ENCODE results near the gene TEX2. TPM values are rescaled to one million over a fixed set of nuclear protein-coding genes. Genes with fewer than 3 reads are reported as not detected.

Gene TEX2
- total and polyA plus RNA-seq, 2 experiments from 2014 or later = 7.5 to 17.7 TPM

DNA sequence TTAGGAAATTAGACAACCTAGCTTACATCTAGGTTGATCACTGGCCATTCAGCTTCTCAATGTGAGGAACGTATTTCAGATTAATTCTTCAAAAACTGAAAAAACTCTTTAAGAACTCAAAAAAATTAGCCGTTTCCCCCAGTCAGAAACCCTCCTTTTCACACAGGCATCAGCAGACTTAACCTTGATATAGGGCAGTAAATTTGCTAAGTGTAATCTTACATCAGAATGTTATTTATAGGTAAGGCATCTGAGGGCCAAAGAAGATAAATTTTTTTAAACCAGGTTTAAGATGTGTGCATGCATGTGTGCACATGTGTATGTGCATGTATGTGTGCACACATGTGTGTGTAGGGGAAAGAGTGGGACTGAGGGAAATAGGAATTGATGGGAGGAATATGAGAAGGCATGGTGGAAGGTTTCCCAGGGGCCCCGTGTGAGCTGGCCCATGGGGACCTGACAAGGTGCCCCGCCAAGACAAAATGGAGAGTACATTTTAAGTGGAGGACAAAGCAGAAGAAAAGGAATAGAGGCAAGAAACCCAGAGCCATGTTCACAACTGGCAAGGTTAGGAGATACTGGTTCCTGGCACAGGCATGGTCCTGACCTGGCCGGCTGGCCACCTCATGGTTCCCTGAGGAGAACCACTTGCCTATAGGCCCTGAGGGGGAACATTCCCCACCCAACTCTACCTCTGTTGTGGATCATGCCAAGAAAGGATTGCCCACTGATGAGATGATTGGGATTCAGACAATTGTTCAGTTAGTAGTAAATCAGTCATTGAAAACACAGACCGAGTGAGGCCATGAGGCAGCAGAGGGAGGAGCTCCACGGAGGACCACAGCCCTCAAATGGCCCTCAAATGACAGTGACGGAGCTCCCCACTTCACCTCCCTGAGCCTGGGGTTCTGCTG lies 33.0 kb downstream of the TEX2 start:
- ATAC-seq = no peak
- H3K36me3 Mint-ChIP-seq (ENCODE audit: low read depth) = no peaks in the 10 kb centered on the region

More for the DNA sequence above, 33.0 kb downstream of the TEX2 start:
- H3K36me3 ChIP-seq (ENCODE audit: insufficient read depth) = no peaks in the 10 kb centered on the region
- H3K27me3 Mint-ChIP-seq (ENCODE audit: insufficient read depth, low read depth, poor library complexity) = no peaks in the 10 kb centered on the region
- DNase-seq (ENCODE audit: low spot score) = no peak
- peaks cover 14% of the 10 kb centered on the region; the same call in 2 of the 3 replicates for H3K4me1 Mint-ChIP-seq
- H4K20me1 ChIP-seq (replicated peaks; ENCODE audit: insufficient read depth) = peaks cover 4% of the 10 kb centered on the region; the same call in 1 of the 2 replicates
- H3K4me3 Mint-ChIP-seq = no peak overlapping the region
- H3K27ac Mint-ChIP-seq = no peak overlapping the region
- H3K27me3 ChIP-seq (ENCODE audit: insufficient read depth) = no peaks in the 10 kb centered on the region
- no peaks in the 10 kb centered on the region for H3F3A ChIP-seq (replicated peaks; ENCODE audit: low read depth)
- H3K4me1 ChIP-seq (ENCODE audit: insufficient read depth) = no peaks in the 10 kb centered on the region
- no peaks in the 10 kb centered on the region for H3K9me2 ChIP-seq (ENCODE audit: insufficient read depth)
- H3K4me3 ChIP-seq = no peak overlapping the region
- H3K27ac ChIP-seq (ENCODE audit: low read depth) = no peak overlapping the region
- no peak overlapping the region for H2AFZ ChIP-seq
- H3K9me3 Mint-ChIP-seq = no peaks in the 10 kb centered on the region
- H3K4me2 ChIP-seq = no peak overlapping the region
- H3K79me2 ChIP-seq (replicated peaks; ENCODE audit: insufficient read depth) = peaks cover 31% of the 10 kb centered on the region
- TF ChIP-seq, protein P1, sequence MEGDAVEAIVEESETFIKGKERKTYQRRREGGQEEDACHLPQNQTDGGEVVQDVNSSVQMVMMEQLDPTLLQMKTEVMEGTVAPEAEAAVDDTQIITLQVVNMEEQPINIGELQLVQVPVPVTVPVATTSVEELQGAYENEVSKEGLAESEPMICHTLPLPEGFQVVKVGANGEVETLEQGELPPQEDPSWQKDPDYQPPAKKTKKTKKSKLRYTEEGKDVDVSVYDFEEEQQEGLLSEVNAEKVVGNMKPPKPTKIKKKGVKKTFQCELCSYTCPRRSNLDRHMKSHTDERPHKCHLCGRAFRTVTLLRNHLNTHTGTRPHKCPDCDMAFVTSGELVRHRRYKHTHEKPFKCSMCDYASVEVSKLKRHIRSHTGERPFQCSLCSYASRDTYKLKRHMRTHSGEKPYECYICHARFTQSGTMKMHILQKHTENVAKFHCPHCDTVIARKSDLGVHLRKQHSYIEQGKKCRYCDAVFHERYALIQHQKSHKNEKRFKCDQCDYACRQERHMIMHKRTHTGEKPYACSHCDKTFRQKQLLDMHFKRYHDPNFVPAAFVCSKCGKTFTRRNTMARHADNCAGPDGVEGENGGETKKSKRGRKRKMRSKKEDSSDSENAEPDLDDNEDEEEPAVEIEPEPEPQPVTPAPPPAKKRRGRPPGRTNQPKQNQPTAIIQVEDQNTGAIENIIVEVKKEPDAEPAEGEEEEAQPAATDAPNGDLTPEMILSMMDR (conservative IDR thresholded peaks at IDR 0.05; ENCODE audit: low read depth in 2 of 2) = no peak
- TF ChIP-seq ZNF114 (CRISPR knock-in tag; IDR thresholded peaks at IDR 0.05) (no peak), EZH2 (IDR thresholded peaks at IDR 0.05; ENCODE audit: low read depth, unreplicated experiment) (no peak), ZNF331 (CRISPR knock-in tag; IDR thresholded peaks at IDR 0.05; ENCODE audit: low read depth) (no peak), STAT1 (IDR thresholded peaks at IDR 0.05; ENCODE audit: unreplicated experiment) (no peak), CREB1 (CRISPR knock-in tag; IDR thresholded peaks at IDR 0.05; ENCODE audit: low read depth) (no peak), NANOG (IDR thresholded peaks at IDR 0.05; ENCODE audit: borderline replicate concordance) (no peak), EZH2phosphoT487 (IDR thresholded peaks at IDR 0.05; ENCODE audit: unreplicated experiment) (no peak), POLR2AphosphoS5 (IDR thresholded peaks at IDR 0.05; ENCODE audit: low read depth) (no peak), JUNB (IDR thresholded peaks at IDR 0.05; ENCODE audit: unreplicated experiment) (no peak)
- TF ChIP-seq, protein P2, sequence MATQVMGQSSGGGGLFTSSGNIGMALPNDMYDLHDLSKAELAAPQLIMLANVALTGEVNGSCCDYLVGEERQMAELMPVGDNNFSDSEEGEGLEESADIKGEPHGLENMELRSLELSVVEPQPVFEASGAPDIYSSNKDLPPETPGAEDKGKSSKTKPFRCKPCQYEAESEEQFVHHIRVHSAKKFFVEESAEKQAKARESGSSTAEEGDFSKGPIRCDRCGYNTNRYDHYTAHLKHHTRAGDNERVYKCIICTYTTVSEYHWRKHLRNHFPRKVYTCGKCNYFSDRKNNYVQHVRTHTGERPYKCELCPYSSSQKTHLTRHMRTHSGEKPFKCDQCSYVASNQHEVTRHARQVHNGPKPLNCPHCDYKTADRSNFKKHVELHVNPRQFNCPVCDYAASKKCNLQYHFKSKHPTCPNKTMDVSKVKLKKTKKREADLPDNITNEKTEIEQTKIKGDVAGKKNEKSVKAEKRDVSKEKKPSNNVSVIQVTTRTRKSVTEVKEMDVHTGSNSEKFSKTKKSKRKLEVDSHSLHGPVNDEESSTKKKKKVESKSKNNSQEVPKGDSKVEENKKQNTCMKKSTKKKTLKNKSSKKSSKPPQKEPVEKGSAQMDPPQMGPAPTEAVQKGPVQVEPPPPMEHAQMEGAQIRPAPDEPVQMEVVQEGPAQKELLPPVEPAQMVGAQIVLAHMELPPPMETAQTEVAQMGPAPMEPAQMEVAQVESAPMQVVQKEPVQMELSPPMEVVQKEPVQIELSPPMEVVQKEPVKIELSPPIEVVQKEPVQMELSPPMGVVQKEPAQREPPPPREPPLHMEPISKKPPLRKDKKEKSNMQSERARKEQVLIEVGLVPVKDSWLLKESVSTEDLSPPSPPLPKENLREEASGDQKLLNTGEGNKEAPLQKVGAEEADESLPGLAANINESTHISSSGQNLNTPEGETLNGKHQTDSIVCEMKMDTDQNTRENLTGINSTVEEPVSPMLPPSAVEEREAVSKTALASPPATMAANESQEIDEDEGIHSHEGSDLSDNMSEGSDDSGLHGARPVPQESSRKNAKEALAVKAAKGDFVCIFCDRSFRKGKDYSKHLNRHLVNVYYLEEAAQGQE (IDR thresholded peaks at IDR 0.05; ENCODE audit: unreplicated experiment) = no peak
- TF ChIP-seq, protein P3, sequence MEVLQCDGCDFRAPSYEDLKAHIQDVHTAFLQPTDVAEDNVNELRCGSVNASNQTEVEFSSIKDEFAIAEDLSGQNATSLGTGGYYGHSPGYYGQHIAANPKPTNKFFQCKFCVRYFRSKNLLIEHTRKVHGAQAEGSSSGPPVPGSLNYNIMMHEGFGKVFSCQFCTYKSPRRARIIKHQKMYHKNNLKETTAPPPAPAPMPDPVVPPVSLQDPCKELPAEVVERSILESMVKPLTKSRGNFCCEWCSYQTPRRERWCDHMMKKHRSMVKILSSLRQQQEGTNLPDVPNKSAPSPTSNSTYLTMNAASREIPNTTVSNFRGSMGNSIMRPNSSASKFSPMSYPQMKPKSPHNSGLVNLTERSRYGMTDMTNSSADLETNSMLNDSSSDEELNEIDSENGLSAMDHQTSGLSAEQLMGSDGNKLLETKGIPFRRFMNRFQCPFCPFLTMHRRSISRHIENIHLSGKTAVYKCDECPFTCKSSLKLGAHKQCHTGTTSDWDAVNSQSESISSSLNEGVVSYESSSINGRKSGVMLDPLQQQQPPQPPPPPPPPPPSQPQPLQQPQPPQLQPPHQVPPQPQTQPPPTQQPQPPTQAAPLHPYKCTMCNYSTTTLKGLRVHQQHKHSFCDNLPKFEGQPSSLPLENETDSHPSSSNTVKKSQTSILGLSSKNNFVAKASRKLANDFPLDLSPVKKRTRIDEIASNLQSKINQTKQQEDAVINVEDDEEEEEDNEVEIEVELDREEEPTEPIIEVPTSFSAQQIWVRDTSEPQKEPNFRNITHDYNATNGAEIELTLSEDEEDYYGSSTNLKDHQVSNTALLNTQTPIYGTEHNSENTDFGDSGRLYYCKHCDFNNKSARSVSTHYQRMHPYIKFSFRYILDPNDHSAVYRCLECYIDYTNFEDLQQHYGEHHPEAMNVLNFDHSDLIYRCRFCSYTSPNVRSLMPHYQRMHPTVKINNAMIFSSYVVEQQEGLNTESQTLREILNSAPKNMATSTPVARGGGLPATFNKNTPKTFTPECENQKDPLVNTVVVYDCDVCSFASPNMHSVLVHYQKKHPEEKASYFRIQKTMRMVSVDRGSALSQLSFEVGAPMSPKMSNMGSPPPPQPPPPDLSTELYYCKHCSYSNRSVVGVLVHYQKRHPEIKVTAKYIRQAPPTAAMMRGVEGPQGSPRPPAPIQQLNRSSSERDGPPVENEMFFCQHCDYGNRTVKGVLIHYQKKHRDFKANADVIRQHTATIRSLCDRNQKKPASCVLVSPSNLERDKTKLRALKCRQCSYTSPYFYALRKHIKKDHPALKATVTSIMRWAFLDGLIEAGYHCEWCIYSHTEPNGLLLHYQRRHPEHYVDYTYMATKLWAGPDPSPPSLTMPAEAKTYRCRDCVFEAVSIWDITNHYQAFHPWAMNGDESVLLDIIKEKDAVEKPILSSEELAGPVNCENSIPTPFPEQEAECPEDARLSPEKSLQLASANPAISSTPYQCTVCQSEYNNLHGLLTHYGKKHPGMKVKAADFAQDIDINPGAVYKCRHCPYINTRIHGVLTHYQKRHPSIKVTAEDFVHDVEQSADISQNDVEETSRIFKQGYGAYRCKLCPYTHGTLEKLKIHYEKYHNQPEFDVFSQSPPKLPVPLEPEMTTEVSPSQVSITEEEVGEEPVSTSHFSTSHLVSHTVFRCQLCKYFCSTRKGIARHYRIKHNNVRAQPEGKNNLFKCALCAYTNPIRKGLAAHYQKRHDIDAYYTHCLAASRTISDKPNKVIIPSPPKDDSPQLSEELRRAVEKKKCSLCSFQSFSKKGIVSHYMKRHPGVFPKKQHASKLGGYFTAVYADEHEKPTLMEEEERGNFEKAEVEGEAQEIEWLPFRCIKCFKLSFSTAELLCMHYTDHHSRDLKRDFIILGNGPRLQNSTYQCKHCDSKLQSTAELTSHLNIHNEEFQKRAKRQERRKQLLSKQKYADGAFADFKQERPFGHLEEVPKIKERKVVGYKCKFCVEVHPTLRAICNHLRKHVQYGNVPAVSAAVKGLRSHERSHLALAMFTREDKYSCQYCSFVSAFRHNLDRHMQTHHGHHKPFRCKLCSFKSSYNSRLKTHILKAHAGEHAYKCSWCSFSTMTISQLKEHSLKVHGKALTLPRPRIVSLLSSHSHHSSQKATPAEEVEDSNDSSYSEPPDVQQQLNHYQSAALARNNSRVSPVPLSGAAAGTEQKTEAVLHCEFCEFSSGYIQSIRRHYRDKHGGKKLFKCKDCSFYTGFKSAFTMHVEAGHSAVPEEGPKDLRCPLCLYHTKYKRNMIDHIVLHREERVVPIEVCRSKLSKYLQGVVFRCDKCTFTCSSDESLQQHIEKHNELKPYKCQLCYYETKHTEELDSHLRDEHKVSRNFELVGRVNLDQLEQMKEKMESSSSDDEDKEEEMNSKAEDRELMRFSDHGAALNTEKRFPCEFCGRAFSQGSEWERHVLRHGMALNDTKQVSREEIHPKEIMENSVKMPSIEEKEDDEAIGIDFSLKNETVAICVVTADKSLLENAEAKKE (CRISPR knock-in tag; IDR thresholded peaks at IDR 0.05) = no peak
- TF ChIP-seq, protein P4, sequence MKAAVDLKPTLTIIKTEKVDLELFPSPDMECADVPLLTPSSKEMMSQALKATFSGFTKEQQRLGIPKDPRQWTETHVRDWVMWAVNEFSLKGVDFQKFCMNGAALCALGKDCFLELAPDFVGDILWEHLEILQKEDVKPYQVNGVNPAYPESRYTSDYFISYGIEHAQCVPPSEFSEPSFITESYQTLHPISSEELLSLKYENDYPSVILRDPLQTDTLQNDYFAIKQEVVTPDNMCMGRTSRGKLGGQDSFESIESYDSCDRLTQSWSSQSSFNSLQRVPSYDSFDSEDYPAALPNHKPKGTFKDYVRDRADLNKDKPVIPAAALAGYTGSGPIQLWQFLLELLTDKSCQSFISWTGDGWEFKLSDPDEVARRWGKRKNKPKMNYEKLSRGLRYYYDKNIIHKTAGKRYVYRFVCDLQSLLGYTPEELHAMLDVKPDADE (IDR thresholded peaks at IDR 0.05) = no peak
